ENCODE data around the gene ZNF853.

GRCh38 chr7:6639032-6639431 is 23.6 kb downstream of the ZNF853 start:
- TF ChIP-seq POLR2AphosphoS5 (IDR thresholded peaks at IDR 0.05; ENCODE audit: low read depth, low read length) = no peak
- no peak for TF ChIP-seq SIN3A (IDR thresholded peaks at IDR 0.05; ENCODE audit: borderline replicate concordance, insufficient read depth, low read length)
- no peak for TF ChIP-seq TAF1 (IDR thresholded peaks at IDR 0.05; ENCODE audit: borderline replicate concordance, insufficient read depth, low read length)
- no peak for TF ChIP-seq REST (IDR thresholded peaks at IDR 0.05; ENCODE audit: insufficient read depth in 1 of 2, low read depth in 2 of 2, low read length in 2 of 2)
- TF ChIP-seq FOXP2 (optimal IDR thresholded peaks at IDR 0.05; ENCODE audit: borderline replicate concordance, extremely low read depth, extremely low read length, insufficient read depth) = no peak

Measured in PFSK-1 (cell line).